Esophagus muscularis mucosa (tissue), 4 donors: ENCODE results near the gene C1orf87. TPM values are rescaled to one million over a fixed set of nuclear protein-coding genes. Genes with fewer than 3 reads are reported as not detected.

ENCODE experiments used
- DNase-seq: peaks from one replicate; pipeline ENCODE4 v3.0.0-alpha.2; 2017; ENCODE audit errors: extremely low spot score
- H3K27ac ChIP-seq, 4 donors: fragments of 200-600 bp; sonication (generic); replicated peaks in 1 of 4; 1 replicate in 3 of 4; 2 replicates in 1 of 4; pipeline ENCODE4 v1.5.1; 2016 to 2019; ENCODE audit warnings: mild to moderate bottlenecking in 1 of 4
- H3K27me3 ChIP-seq, 4 donors: fragments of 200-600 bp; sonication (generic); one replicate each; pipeline versions ENCODE4 v1.5.1 to v1.6.0; 2016 to 2019
- H3K36me3 ChIP-seq, 4 donors: fragments of 200-600 bp; sonication (generic); one replicate each; pipeline ENCODE4 v1.5.1; 2016 to 2019
- H3K4me1 ChIP-seq, 4 donors: fragments of 200-600 bp; sonication (generic); one replicate each; pipeline ENCODE4 v1.5.1; 2016 to 2019
- H3K4me3 ChIP-seq, 4 donors: fragments of 200-600 bp; sonication (generic); 1 replicate in 2 of 4; 2 replicates in 2 of 4; pipeline ENCODE4 v1.5.1; 2016 to 2019; ENCODE audit warnings: mild to moderate bottlenecking in 4 of 4, moderate library complexity in 1 of 4
- H3K9me3 ChIP-seq, 4 donors: fragments of 200-600 bp; sonication (generic); 1 replicate in 3 of 4; 2 replicates in 1 of 4; pipeline ENCODE4 v1.5.1; 2016 to 2019
- EP300 ChIP-seq: sonication (generic); formaldehyde crosslinking; IDR thresholded peaks from one replicate; pipeline ENCODE4 v1.6.1; 2017; ENCODE audit warnings: antibody characterized with exemption
- POLR2A ChIP-seq: fragments of 450-650 bp; IDR thresholded peaks from one replicate; pipeline ENCODE4 v1.6.1; 2017; ENCODE audit warnings: antibody characterized with exemption, moderate library complexity, mild to moderate bottlenecking, low read depth
- POLR2AphosphoS5 ChIP-seq, 2 donors: sonication (generic); formaldehyde crosslinking; IDR thresholded peaks; one replicate each; pipeline ENCODE4 v1.6.1; 2017; ENCODE audit warnings: antibody characterized with exemption in 2 of 2
- WGBS: methylation state at CpG from one replicate; pipeline ENCODE4 v1.1.5; 2018; 5-methylcytosine and 5-hydroxymethylcytosine counted together
- intact Hi-C: fragments of 100-400 bp; cut with DNase I; formaldehyde crosslinking; loops from one replicate; pipeline ENCODE4 v1.15.1; 2023
- total RNA-seq, 4 donors: library from RNA; depleted of rRNA; stranded (reverse); fragments of >200 nt; gene quantifications; one replicate each; pipeline versions ENCODE4 v1.1.0 to v1.2.1, GENCODE V29; 2016
- TF ChIP-seq, protein P1 (sequence below), 3 experiments: fragments of 200-600 bp in 2 of 3; fragments of 450-650 bp in 1 of 3; sonication (generic) in 2 of 3; IDR thresholded peaks; one replicate each; pipeline ENCODE4 v1.5.1; 2017 to 2019; ENCODE audit warnings: antibody characterized with exemption in 3 of 3, mild to moderate bottlenecking in 2 of 3, moderate library complexity in 1 of 3

C1orf87 gene
- total RNA-seq, 4 donors from 2014 or later = not detected

DNA sequence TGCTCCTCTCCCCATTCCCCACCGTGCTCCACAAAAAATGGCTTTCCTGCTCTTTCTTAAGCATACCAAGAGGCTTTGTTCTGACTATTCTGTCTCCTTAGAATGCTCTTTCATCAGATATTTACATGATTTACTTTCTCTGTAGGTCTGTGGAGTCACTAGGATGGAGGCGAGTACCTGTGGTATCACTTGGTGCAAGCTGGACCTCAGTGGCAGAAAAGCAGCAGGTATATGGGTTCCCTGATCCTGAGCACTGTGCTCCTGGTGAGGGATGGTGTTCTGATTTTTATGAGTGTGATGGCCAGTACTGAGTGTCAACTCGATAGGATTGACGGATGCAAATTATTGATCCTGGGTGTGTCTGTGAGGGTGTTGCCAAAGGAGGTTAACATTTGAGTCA, 10.0 kb downstream of the C1orf87 start:
- Histone ChIP-seq H3K4me1 (no peaks in the 10 kb centered on the region), H3K27ac (no peak overlapping the region), H3K36me3 (no peaks in the 10 kb centered on the region), H3K4me3 (no peak overlapping the region), H3K9me3 (no peaks in the 10 kb centered on the region), H3K27me3 (no peaks in the 10 kb centered on the region)
- intact Hi-C loops = no loop called here
- 93% methylated on average over 4 of the region's 4 CpGs for WGBS
- DNase-seq = no peak
- TF ChIP-seq POLR2AphosphoS5 (IDR thresholded peaks at IDR 0.05) (no peak), EP300 (no peak), POLR2A (no peak)
- TF ChIP-seq, protein P1, sequence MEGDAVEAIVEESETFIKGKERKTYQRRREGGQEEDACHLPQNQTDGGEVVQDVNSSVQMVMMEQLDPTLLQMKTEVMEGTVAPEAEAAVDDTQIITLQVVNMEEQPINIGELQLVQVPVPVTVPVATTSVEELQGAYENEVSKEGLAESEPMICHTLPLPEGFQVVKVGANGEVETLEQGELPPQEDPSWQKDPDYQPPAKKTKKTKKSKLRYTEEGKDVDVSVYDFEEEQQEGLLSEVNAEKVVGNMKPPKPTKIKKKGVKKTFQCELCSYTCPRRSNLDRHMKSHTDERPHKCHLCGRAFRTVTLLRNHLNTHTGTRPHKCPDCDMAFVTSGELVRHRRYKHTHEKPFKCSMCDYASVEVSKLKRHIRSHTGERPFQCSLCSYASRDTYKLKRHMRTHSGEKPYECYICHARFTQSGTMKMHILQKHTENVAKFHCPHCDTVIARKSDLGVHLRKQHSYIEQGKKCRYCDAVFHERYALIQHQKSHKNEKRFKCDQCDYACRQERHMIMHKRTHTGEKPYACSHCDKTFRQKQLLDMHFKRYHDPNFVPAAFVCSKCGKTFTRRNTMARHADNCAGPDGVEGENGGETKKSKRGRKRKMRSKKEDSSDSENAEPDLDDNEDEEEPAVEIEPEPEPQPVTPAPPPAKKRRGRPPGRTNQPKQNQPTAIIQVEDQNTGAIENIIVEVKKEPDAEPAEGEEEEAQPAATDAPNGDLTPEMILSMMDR (IDR thresholded peaks at IDR 0.05) = no peak

GRCh38 chr1:60059468-60059867, 14.1 kb downstream of the C1orf87 start:
- Histone ChIP-seq H3K27ac (no peak overlapping the region), H3K4me1 (no peaks in the 10 kb centered on the region), H3K36me3 (no peaks in the 10 kb centered on the region), H3K27me3 (no peaks in the 10 kb centered on the region), H3K9me3 (no peaks in the 10 kb centered on the region), H3K4me3 (no peak overlapping the region)
- intact Hi-C loops = no loop called here
- 84% methylated on average over 7 of the region's 7 CpGs for WGBS
- DNase-seq = no peak
- TF ChIP-seq, protein P1 (IDR thresholded peaks at IDR 0.05) = no peak

DNA sequence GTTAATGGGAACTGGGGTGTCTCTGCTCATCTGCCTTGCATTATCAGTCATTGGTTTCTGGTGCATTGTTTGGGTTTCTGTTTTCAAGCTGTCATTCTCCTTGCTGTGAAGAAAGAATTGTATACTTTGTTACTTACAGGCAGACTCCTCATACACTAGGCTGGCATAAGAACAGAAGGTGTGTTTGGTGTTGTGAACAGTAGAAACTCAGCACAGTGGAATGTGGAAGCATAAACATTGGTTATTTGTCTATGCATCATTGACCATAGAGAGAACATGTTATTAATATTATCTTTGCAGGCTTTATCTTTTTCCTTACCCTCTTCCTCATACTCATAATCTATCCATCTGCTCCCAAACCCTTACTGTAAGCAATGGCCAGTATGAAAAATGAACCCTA, 18.2 kb downstream of the C1orf87 start:
- no peaks in the 10 kb centered on the region for H3K9me3 ChIP-seq
- H3K4me3 ChIP-seq = no peak overlapping the region
- no peaks in the 10 kb centered on the region for H3K4me1 ChIP-seq
- H3K27ac ChIP-seq = no peak overlapping the region
- no peak for DNase-seq
- no peaks in the 10 kb centered on the region for H3K36me3 ChIP-seq
- intact Hi-C loops = no loop called here
- TF ChIP-seq POLR2AphosphoS5 (IDR thresholded peaks at IDR 0.05) (no peak), EP300 (no peak)
- TF ChIP-seq, protein P1 (IDR thresholded peaks at IDR 0.05) = no peak
- H3K27me3 ChIP-seq = no peaks in the 10 kb centered on the region

- TF ChIP-seq, protein P1 (IDR thresholded peaks at IDR 0.05) = no peak
- TF ChIP-seq POLR2A (no peak), EP300 (no peak), POLR2AphosphoS5 (IDR thresholded peaks at IDR 0.05) (no peak)
- H3K27ac ChIP-seq = no peak overlapping the region
- no peak overlapping the region for H3K4me3 ChIP-seq
- H3K27me3 ChIP-seq = no peaks in the 10 kb centered on the region
- DNase-seq = no peak
- no peaks in the 10 kb centered on the region for H3K4me1 ChIP-seq
- intact Hi-C loops = no loop called here
- H3K9me3 ChIP-seq = peaks cover 0 to 4% (median 1%) of the 10 kb centered on the region in 4 donors
- H3K36me3 ChIP-seq = no peaks in the 10 kb centered on the region
Measured at GRCh38 chr1:60054374-60054773, 19.2 kb downstream of the C1orf87 start.

- WGBS = 65% methylated on average over 8 of the region's 9 CpGs
- no peaks in the 10 kb centered on the region for H3K27me3 ChIP-seq
- intact Hi-C loops = no loop called here
- H3K4me3 ChIP-seq = no peak overlapping the region
- no peaks in the 10 kb centered on the region for H3K4me1 ChIP-seq
- TF ChIP-seq, protein P1 (IDR thresholded peaks at IDR 0.05) = no peak
- TF ChIP-seq POLR2A = no peak
- TF ChIP-seq POLR2AphosphoS5 (IDR thresholded peaks at IDR 0.05) = no peak
- no peak for TF ChIP-seq EP300
- H3K27ac ChIP-seq = no peak overlapping the region
- no peaks in the 10 kb centered on the region for H3K36me3 ChIP-seq
- H3K9me3 ChIP-seq = peaks cover 0 to 6% (median 3%) of the 10 kb centered on the region in 4 donors
- no peak for DNase-seq
Measured at GRCh38 chr1:60052601-60053000, 21.0 kb downstream of the C1orf87 start.
